ENCODE data around the gene ZFP62. TPM values are rescaled to one million over a fixed set of nuclear protein-coding genes. Genes with fewer than 3 reads are reported as not detected.

The ZFP62 gene
- total RNA-seq, result 20.1 and 24.1 TPM in 2 replicates

DNA sequence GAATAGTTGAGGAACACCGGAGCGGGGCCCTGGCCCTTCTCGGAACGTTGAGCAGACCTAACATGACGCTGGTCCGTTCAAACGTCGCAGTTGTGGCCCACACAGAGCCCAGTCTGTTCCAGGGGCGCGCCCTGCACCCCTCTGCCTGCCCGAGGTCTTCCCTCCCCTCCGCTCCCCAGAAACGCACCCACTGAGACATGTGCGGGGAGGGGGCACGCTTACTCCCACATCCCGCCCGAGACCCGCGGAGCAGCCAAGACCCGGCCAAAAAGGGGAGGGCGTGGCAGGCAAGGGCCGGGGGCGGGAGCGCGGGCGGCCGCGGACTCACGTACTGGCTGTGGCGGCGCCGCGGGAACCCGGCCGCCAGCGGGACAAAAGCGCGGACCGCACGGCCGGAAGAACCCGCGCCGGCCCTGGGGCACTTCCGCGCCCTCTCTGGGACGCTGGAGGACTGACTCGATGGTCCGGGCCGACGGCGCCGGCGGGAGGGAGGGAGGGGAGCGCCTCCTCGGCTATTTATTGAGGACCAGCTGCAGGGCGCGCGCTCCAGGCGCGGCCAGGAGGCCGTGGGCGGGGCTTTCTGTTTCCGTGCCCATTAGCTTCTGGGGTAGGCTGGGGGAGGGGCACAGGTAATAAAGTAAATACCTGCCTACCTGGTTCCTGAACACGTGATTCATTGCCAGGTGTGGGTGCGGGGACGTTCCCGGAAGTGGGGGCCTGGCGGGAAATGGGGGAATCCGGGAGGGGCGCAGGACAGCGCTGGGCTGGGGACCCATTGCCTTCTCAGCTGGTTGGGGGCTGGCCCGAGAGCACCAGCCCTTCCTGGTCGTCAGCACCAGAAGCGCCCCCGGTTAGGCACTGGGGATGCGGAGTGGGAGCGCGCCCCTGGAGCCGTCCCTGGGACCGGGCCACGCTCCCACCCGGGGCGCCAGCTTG is at the start of gene ZFP62:
Gene ZFP62, minus strand, starts transcription at position 390 of the 936 bp plus-strand sequence. Its CDS starts 57 bp downstream, at position 333.

GRCh38 chr5:180898621-180899246 is 37.7 kb upstream of the ZFP62 start, which contains the start of gene BTNL8:
TSS of gene BTNL8 (plus strand) at chr5:180899159. CDS start at chr5:180899311, 152 bp downstream.

GRCh38 chr5:180802325-180803180 is 58.5 kb downstream of the ZFP62 start, which contains the start of gene MGAT1:
TSS of gene MGAT1 (minus strand) at chr5:180802806. CDS start at chr5:180792971, 9,835 bp downstream.

Other genes with a start within 250 kb of the ZFP62 start
- gene FLT4, start 211.7 kb downstream of the ZFP62 start, total RNA-seq, result 0.11 and 0.25 TPM in 2 replicates
- gene OR2Y1, start 121.2 kb downstream of the ZFP62 start, total RNA-seq, result not detected in 2 replicates
- 81.0 and 89.9 TPM in 2 replicates for gene MGAT1, start 58.5 kb downstream of the ZFP62 start, total RNA-seq
- not detected in 2 replicates for gene BTNL8, start 37.9 kb upstream of the ZFP62 start, total RNA-seq
- gene BTNL3, start 127.6 kb upstream of the ZFP62 start, total RNA-seq, result not detected in 2 replicates
- gene BTNL9, start 179.0 kb upstream of the ZFP62 start, total RNA-seq, result not detected in 2 replicates